SJCRH30 (cell line): ENCODE data around the gene ITPR2. TPM values are rescaled to one million over a fixed set of nuclear protein-coding genes. Genes with fewer than 3 reads are reported as not detected.
"Not testable (repeated sequence)": the region's sequence is repeated elsewhere in the genome, so short reads cannot be mapped to it uniquely, and the experiment has no call there.

Experiments
- DNase-seq, 2 experiments: peaks; one replicate each; pipeline ENCODE4 v3.0.0-alpha.2; 2015 to 2020
- H3K27ac ChIP-seq: fragments of 250-450 bp; sonication (Bioruptor Pico); 2 replicates; pipeline ENCODE4 v1.5.1; 2020; ENCODE audit warnings: mild to moderate bottlenecking, moderate library complexity
- H3K27me3 ChIP-seq: fragments of 250-450 bp; sonication (Bioruptor Pico); 2 replicates; pipeline ENCODE4 v1.5.1; 2020; ENCODE audit warnings: mild to moderate bottlenecking, moderate library complexity
- H3K36me3 ChIP-seq: fragments of 250-450 bp; sonication (Bioruptor Pico); 2 replicates; pipeline ENCODE4 v1.5.1; 2020; ENCODE audit warnings: mild to moderate bottlenecking, moderate library complexity
- H3K4me1 ChIP-seq: fragments of 250-450 bp; sonication (Bioruptor Pico); 2 replicates; pipeline ENCODE4 v1.5.1; 2020; ENCODE audit warnings: mild to moderate bottlenecking, moderate library complexity
- H3K4me3 ChIP-seq: fragments of 250-450 bp; sonication (Bioruptor Pico); 2 replicates; pipeline ENCODE4 v1.5.1; 2020; ENCODE audit warnings: mild to moderate bottlenecking, moderate library complexity
- H3K9me3 ChIP-seq: fragments of 250-450 bp; sonication (Bioruptor Pico); replicated peaks from 2 replicates; pipeline ENCODE4 v1.5.1; 2020; ENCODE audit warnings: mild to moderate bottlenecking, moderate library complexity
- total RNA-seq: library from RNA; depleted of rRNA; stranded (reverse); fragments of >200 nt; shearing (Covaris generic); gene quantifications from 2 replicates; pipeline ENCODE4 v1.2.3, GENCODE V29; 2014

Gene ITPR2
- total RNA-seq, 1 experiment from 2014 or later = 8.7 TPM

- DNase-seq = no peak
- no peaks in the 10 kb centered on the region for H3K36me3 ChIP-seq
- no peaks in the 10 kb centered on the region; the same call in 1 of the 2 replicates for H3K9me3 ChIP-seq
- H3K27me3 ChIP-seq = no peaks in the 10 kb centered on the region
- H3K4me1 ChIP-seq = peaks cover 4% of the 10 kb centered on the region
- no peak overlapping the region for H3K4me3 ChIP-seq
- no peak overlapping the region for H3K27ac ChIP-seq
These were observed 186.4 kb downstream of the ITPR2 start for GRCh38 chr12:26646571-26646970.

GRCh38 chr12:26644376-26644775 is 188.6 kb downstream of the ITPR2 start:
- DNase-seq, H3K9me3 ChIP-seq, H3K27me3 ChIP-seq, H3K4me3 ChIP-seq, H3K36me3 ChIP-seq, H3K27ac ChIP-seq, H3K4me1 ChIP-seq: not testable (repeated sequence)

GRCh38 chr12:26643532-26644315 is 189.3 kb downstream of the ITPR2 start:
- DNase-seq = no peak
- no peaks in the 10 kb centered on the region for H3K9me3 ChIP-seq
- H3K36me3 ChIP-seq = no peaks in the 10 kb centered on the region
- no peak overlapping the region for H3K4me3 ChIP-seq
- no peaks in the 10 kb centered on the region for H3K27me3 ChIP-seq
- H3K27ac ChIP-seq = no peak overlapping the region
- no peaks in the 10 kb centered on the region; the same call in none of the 2 replicates for H3K4me1 ChIP-seq

- DNase-seq = no peak
- Histone ChIP-seq H3K4me1 (no peaks in the 10 kb centered on the region), H3K9me3 (no peaks in the 10 kb centered on the region), H3K4me3 (no peak overlapping the region), H3K36me3 (no peaks in the 10 kb centered on the region), H3K27me3 (no peaks in the 10 kb centered on the region), H3K27ac (no peak overlapping the region)
These were observed 190.6 kb downstream of the ITPR2 start for GRCh38 chr12:26642361-26642760.

- H3K4me3 ChIP-seq = no peak overlapping the region
- no peak for DNase-seq
- no peaks in the 10 kb centered on the region for H3K4me1 ChIP-seq
- no peaks in the 10 kb centered on the region for H3K9me3 ChIP-seq
- H3K36me3 ChIP-seq = no peaks in the 10 kb centered on the region
- no peak overlapping the region for H3K27ac ChIP-seq
- H3K27me3 ChIP-seq = no peaks in the 10 kb centered on the region
These were observed 196.2 kb downstream of the ITPR2 start for GRCh38 chr12:26636710-26637328.

GRCh38 chr12:26633591-26634210 is 199.3 kb downstream of the ITPR2 start:
- Histone ChIP-seq H3K36me3 (no peaks in the 10 kb centered on the region), H3K27me3 (no peaks in the 10 kb centered on the region), H3K4me1 (peaks cover 7% of the 10 kb centered on the region), H3K9me3 (no peaks in the 10 kb centered on the region), H3K27ac (no peak overlapping the region), H3K4me3 (no peak overlapping the region)
- DNase-seq = no peak

GRCh38 chr12:26632756-26633155 is 200.2 kb downstream of the ITPR2 start:
- Histone ChIP-seq H3K4me3 (no peak overlapping the region), H3K4me1 (peaks cover 7% of the 10 kb centered on the region)
- no peak for DNase-seq

GRCh38 chr12:26631846-26632245 is 201.1 kb downstream of the ITPR2 start:
- Histone ChIP-seq H3K36me3 (no peaks in the 10 kb centered on the region), H3K27ac (no peak overlapping the region), H3K4me3 (no peak overlapping the region), H3K4me1 (peaks cover 7% of the 10 kb centered on the region), H3K27me3 (no peaks in the 10 kb centered on the region), H3K9me3 (no peaks in the 10 kb centered on the region)
- DNase-seq = no peak

More at GRCh38 chr12:26632756-26633155, 200.2 kb downstream of the ITPR2 start:
- H3K36me3 ChIP-seq = no peaks in the 10 kb centered on the region
- H3K27me3 ChIP-seq = no peaks in the 10 kb centered on the region
- H3K9me3 ChIP-seq = no peaks in the 10 kb centered on the region
- H3K27ac ChIP-seq = no peak overlapping the region

DNA sequence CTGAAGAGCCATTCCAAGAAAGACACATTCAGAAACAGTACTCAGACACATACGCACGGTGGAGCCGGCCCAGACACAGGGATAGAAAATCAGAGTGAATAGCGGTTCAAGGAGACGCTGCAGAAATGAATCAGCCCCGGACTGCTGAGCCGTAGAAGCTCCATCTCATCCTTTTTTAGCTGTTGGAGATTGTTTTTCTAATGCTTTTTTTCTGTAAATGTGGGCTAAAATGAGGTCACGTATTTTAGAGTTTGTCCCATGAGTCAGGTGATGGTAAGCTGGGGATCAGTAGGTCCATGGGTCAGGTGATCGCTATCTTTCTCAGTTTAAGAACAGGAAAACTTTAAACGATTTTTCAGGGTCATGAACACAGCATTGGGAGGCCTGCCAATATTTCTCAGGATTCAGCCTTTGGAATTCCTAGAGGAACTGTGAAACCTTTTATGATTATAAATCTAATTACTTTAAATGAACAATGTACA is 202.4 kb downstream of the ITPR2 start:
- H3K36me3 ChIP-seq = no peaks in the 10 kb centered on the region
- H3K4me3 ChIP-seq = peak overlapping the region; percentile 30
- peak in 1 of 2 experiments; percentile 35 for DNase-seq
- H3K9me3 ChIP-seq = no peaks in the 10 kb centered on the region
- peaks cover 7% of the 10 kb centered on the region for H3K4me1 ChIP-seq
- H3K27ac ChIP-seq = no peak overlapping the region
- H3K27me3 ChIP-seq = no peaks in the 10 kb centered on the region

DNA sequence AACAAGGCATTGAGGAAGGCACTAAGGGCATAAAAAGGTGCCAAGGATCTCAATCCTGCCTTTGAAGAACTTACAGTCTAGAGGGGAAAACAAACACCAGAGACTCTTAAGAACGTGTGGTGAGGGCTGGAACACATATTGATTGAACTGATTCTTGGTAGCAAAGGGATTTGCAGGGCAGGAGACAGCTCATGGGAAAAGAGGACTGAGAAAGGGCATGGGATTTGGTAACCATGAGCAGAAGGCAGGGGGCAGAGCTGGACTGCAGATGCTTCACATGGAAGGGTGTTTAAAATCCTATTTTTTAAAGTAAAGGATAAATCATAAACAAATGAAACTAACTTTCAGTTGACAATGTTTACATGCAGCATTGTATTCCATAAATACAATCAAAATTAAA is 203.1 kb downstream of the ITPR2 start:
- no peaks in the 10 kb centered on the region for H3K36me3 ChIP-seq
- peak in 1 of 2 experiments; percentile 23 for DNase-seq
- H3K27me3 ChIP-seq = no peaks in the 10 kb centered on the region
- no peak overlapping the region for H3K4me3 ChIP-seq
- H3K27ac ChIP-seq = no peak overlapping the region
- H3K9me3 ChIP-seq = no peaks in the 10 kb centered on the region
- peaks cover 7% of the 10 kb centered on the region for H3K4me1 ChIP-seq

DNA sequence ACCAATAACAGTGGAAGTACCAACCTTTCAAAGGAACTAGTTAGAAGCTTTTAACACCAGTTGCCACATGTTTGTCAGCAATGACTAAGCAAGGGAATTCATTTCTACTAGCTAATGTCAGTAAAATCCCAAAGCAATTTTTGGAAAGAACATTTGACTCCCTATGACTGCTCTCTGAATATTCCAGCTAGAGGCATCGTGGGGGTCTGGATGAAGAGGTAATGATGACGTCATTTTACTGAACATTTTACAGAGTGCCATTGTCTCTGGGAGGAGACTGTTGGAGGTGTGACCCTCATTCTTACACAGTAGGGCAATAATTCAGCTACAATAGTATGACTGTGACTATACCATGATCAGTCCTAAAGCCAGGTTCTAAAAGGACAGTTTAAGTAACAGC is 204.8 kb downstream of the ITPR2 start:
- Histone ChIP-seq H3K27ac (no peak overlapping the region), H3K4me3 (no peak overlapping the region), H3K4me1 (peaks cover 7% of the 10 kb centered on the region), H3K27me3 (no peaks in the 10 kb centered on the region), H3K9me3 (no peaks in the 10 kb centered on the region), H3K36me3 (no peaks in the 10 kb centered on the region)
- no peak for DNase-seq

GRCh38 chr12:26627335-26627734 is 205.7 kb downstream of the ITPR2 start:
- H3K4me1 ChIP-seq = peaks cover 7% of the 10 kb centered on the region
- H3K9me3 ChIP-seq = no peaks in the 10 kb centered on the region

GRCh38 chr12:26623136-26623535 is 209.9 kb downstream of the ITPR2 start:
- no peaks in the 10 kb centered on the region for H3K36me3 ChIP-seq
- DNase-seq = no peak
- no peaks in the 10 kb centered on the region for H3K9me3 ChIP-seq
- H3K27me3 ChIP-seq = no peaks in the 10 kb centered on the region
- H3K4me1 ChIP-seq = no peaks in the 10 kb centered on the region
- no peak overlapping the region for H3K4me3 ChIP-seq
- H3K27ac ChIP-seq = no peak overlapping the region

More at GRCh38 chr12:26627335-26627734, 205.7 kb downstream of the ITPR2 start:
- DNase-seq = no peak
- Histone ChIP-seq H3K36me3 (no peaks in the 10 kb centered on the region), H3K27me3 (no peaks in the 10 kb centered on the region), H3K4me3 (no peak overlapping the region), H3K27ac (no peak overlapping the region)

DNA sequence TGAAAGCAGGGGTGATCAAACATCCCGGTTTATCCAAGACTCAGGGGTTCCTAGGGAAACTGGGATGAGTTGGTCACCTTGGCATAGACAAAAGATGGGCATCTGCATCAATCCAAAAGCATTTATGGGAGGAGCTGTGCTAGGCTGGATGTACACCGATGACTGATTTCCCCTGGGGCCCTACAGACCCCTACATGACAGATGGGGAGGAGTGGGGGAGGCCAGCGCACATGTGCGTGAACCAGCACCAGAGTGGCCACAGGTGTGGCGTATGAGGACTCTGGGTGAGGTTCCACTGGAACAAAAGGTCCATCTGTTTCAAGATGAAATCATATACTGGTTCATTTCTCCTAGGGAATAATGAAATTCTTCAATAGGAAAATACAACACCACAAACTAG is 210.4 kb downstream of the ITPR2 start:
- H3K9me3 ChIP-seq = no peaks in the 10 kb centered on the region
- peak; percentile 31 to 47 for DNase-seq
- H3K27me3 ChIP-seq = no peaks in the 10 kb centered on the region
- H3K4me3 ChIP-seq = no peak overlapping the region
- no peak overlapping the region for H3K27ac ChIP-seq
- no peaks in the 10 kb centered on the region for H3K36me3 ChIP-seq
- H3K4me1 ChIP-seq = no peaks in the 10 kb centered on the region

DNA sequence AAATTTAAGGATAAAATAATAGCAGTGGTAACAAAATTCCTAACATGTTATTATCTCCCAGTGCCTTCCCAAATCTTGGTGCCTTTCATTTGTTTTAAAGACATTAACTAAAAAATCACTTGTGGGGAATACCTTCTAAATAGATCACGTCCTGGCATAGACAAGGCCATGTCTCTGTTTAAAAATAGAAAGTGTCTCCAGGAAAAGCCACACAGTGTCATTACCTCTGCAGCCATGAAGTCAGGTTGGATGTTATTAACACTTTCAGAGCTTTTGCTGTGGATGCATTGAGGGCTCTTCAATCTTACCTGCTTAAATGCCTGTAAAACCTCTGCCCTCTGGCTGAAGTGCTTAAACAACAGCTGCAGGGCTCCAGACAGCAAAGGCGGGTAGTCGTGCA is 211.1 kb downstream of the ITPR2 start:
- H3K36me3 ChIP-seq = no peaks in the 10 kb centered on the region
- no peaks in the 10 kb centered on the region for H3K4me1 ChIP-seq
- H3K27ac ChIP-seq = no peak overlapping the region
- no peak overlapping the region for H3K4me3 ChIP-seq
- no peaks in the 10 kb centered on the region for H3K27me3 ChIP-seq
- no peaks in the 10 kb centered on the region for H3K9me3 ChIP-seq
- DNase-seq = peak; percentile 15 to 36
